Measurements from ENCODE around the gene IL2RA. TPM values are rescaled to one million over a fixed set of nuclear protein-coding genes. Genes with fewer than 3 reads are reported as not detected.

IL2RA gene
- total RNA-seq, 2 donors from 2014 or later, result 21.0 to 48.2 TPM

GRCh38 chr10:6040205-6040604 is 22.0 kb downstream of the IL2RA start:
- Histone ChIP-seq H3K4me3 (no peak overlapping the region), H3K27me3 (replicated peaks; ENCODE audit: insufficient read depth) (no peaks in the 10 kb centered on the region), H3K4me1 (ENCODE audit: control insufficient read depth in 1 of 2, low read depth in 2 of 2) (no peaks in the 10 kb centered on the region), H3K27ac (no peak overlapping the region), H3K9me3 (no peaks in the 10 kb centered on the region), H3K36me3 (no peaks in the 10 kb centered on the region)
- no peak for TF ChIP-seq CTCF (IDR thresholded peaks at IDR 0.05)
- no peak for ATAC-seq (ENCODE audit: insufficient number of reproducible peaks, low FRiP score, low read depth)
- DNase-seq (ENCODE audit: low spot score), result no peak

- Histone ChIP-seq H3K27ac (no peak overlapping the region), H3K36me3 (no peaks in the 10 kb centered on the region), H3K9me3 (no peaks in the 10 kb centered on the region), H3K4me3 (no peak overlapping the region), H3K27me3 (replicated peaks; ENCODE audit: insufficient read depth) (no peaks in the 10 kb centered on the region), H3K4me1 (ENCODE audit: control insufficient read depth in 1 of 2, low read depth in 2 of 2) (no peaks in the 10 kb centered on the region)
- ATAC-seq (ENCODE audit: insufficient number of reproducible peaks, low FRiP score, low read depth) (no peak), DNase-seq (ENCODE audit: low spot score) (no peak)
- TF ChIP-seq CTCF (IDR thresholded peaks at IDR 0.05), result no peak
These were observed 22.5 kb downstream of the IL2RA start for GRCh38 chr10:6039711-6040110.

GRCh38 chr10:6038071-6038631 is 24.0 kb downstream of the IL2RA start:
- Histone ChIP-seq H3K4me3 (no peak overlapping the region), H3K36me3 (no peaks in the 10 kb centered on the region), H3K4me1 (ENCODE audit: control insufficient read depth in 1 of 2, low read depth in 2 of 2) (no peaks in the 10 kb centered on the region), H3K27ac (no peak overlapping the region), H3K9me3 (no peaks in the 10 kb centered on the region), H3K27me3 (replicated peaks; ENCODE audit: insufficient read depth) (no peaks in the 10 kb centered on the region)
- ATAC-seq (ENCODE audit: insufficient number of reproducible peaks, low FRiP score, low read depth) (no peak), DNase-seq (ENCODE audit: low spot score) (no peak)
- no peak for TF ChIP-seq CTCF (IDR thresholded peaks at IDR 0.05)

- no peak for ATAC-seq (ENCODE audit: insufficient number of reproducible peaks, low FRiP score, low read depth)
- Histone ChIP-seq H3K27me3 (replicated peaks; ENCODE audit: insufficient read depth) (no peaks in the 10 kb centered on the region), H3K9me3 (no peaks in the 10 kb centered on the region)
These were observed 24.7 kb downstream of the IL2RA start for GRCh38 chr10:6037422-6037821.

GRCh38 chr10:6036861-6037321 is 25.3 kb downstream of the IL2RA start:
- Histone ChIP-seq H3K9me3 (no peaks in the 10 kb centered on the region), H3K4me1 (ENCODE audit: control insufficient read depth in 1 of 2, low read depth in 2 of 2) (no peaks in the 10 kb centered on the region), H3K27me3 (replicated peaks; ENCODE audit: insufficient read depth) (no peaks in the 10 kb centered on the region), H3K36me3 (no peaks in the 10 kb centered on the region), H3K27ac (no peak overlapping the region), H3K4me3 (no peak overlapping the region)
- DNase-seq (ENCODE audit: low spot score) (no peak), ATAC-seq (ENCODE audit: insufficient number of reproducible peaks, low FRiP score, low read depth) (no peak)
- TF ChIP-seq CTCF (IDR thresholded peaks at IDR 0.05), result no peak

More at GRCh38 chr10:6037422-6037821, 24.7 kb downstream of the IL2RA start:
- Histone ChIP-seq H3K36me3 (no peaks in the 10 kb centered on the region), H3K27ac (no peak overlapping the region), H3K4me3 (no peak overlapping the region), H3K4me1 (ENCODE audit: control insufficient read depth in 1 of 2, low read depth in 2 of 2) (no peaks in the 10 kb centered on the region)
- no peak for TF ChIP-seq CTCF (IDR thresholded peaks at IDR 0.05)
- no peak for DNase-seq (ENCODE audit: low spot score)
